ENCODE results near the gene EFCAB11.

GRCh38 chr14:89909586-89909985 is 44.9 kb downstream of the EFCAB11 start:
- TF ChIP-seq TAF1 (IDR thresholded peaks at IDR 0.05; ENCODE audit: low read depth): no peak
- no peak for TF ChIP-seq FOXM1 (IDR thresholded peaks at IDR 0.05; ENCODE audit: borderline replicate concordance, low read depth)
- no peak for TF ChIP-seq YY1 (IDR thresholded peaks at IDR 0.05; ENCODE audit: low read depth)
- no peak for TF ChIP-seq EP300 (IDR thresholded peaks at IDR 0.05; ENCODE audit: borderline replicate concordance)
- TF ChIP-seq REST (IDR thresholded peaks at IDR 0.05; ENCODE audit: low read depth): no peak
- no peak for TF ChIP-seq MAX (IDR thresholded peaks at IDR 0.05)
- TF ChIP-seq USF1 (IDR thresholded peaks at IDR 0.05): no peak
- TF ChIP-seq CREB1 (IDR thresholded peaks at IDR 0.05; ENCODE audit: low read depth): no peak
- no peak for TF ChIP-seq TCF12 (IDR thresholded peaks at IDR 0.05; ENCODE audit: low read depth)
- no peak for TF ChIP-seq CEBPB (IDR thresholded peaks at IDR 0.05)
- TF ChIP-seq EGR1 (IDR thresholded peaks at IDR 0.05): no peak
- no peak for TF ChIP-seq NFIC (IDR thresholded peaks at IDR 0.05)
- TF ChIP-seq RAD21 (IDR thresholded peaks at IDR 0.05; ENCODE audit: low read depth): no peak
